Measurements from ENCODE around the gene LARP7.
"Not testable (repeated sequence)": the region's sequence is repeated elsewhere in the genome, so short reads cannot be mapped to it uniquely, and the experiment has no call there.

LARP7 gene

DNA sequence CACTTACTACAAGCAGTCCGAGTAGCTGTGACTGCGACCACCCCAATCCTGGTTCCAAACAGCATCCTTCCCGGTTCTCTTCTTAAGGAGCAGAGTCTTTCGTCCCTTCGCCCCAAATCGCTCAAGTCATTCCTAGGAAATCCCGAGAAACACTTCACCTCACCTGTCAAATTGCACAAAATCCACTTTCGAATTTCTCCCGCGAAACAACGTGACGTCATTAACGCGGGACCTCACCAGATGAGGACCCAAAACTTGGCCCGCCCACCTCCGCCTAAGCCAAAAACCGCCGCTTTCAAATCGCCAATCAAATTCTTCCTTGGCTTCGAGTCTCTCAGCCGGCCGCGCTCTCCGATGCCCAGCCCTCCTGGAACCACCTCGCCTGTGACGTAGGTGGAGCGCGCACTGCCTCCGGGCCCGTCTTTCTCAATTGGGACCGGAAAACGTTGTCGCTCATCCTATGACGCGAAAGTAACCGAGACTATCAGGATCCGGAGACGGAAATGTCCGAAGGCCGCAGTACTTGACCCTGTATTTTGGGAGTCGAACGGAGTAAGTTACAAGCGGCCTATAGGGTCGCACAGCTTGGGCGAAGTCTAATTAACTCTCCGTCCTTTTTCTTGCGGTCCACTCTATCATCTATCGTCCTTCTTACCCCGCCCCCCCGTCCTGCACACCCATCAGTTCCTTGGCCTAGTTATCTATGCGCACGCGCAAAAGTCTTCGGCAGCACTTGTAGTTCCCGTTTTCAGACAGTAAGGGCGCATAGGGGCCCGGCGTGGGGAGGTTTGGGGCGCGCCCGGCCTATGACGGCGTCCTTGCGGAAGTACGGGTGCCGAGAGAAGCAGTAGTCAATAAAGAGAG lies at the start of gene LARP7, which contains the start of gene ZGRF1:
TSS of gene LARP7 (plus strand) at position 456 of the 864 bp plus-strand sequence. CDS start 7,527 bp downstream, outside the sequence.
TSS of gene ZGRF1 (minus strand) at position 222 of the 864 bp plus-strand sequence. CDS start 3,733 bp downstream, outside the sequence.
- DNase-seq, result peak; percentile 88

DNA sequence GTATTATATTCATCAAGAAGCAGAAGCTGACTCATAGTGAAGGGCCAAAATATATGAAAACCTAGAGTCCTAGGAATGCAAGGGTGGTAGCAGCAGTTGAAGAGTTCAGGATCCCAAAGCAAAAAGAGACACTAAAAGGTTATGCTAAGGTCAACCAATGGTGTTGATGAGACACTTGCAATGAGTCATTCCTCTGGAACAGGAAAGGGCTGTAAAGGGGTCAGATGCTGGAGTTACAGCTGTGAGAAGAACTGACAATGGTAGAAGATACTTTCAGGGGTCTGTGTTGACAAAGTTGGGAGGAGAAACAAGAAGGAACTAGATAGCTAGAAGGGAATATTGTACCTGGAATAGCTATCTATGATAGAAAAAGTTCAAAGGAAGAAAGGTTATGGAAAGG lies 47.7 kb upstream of the LARP7 start:
- no peak for DNase-seq

DNA sequence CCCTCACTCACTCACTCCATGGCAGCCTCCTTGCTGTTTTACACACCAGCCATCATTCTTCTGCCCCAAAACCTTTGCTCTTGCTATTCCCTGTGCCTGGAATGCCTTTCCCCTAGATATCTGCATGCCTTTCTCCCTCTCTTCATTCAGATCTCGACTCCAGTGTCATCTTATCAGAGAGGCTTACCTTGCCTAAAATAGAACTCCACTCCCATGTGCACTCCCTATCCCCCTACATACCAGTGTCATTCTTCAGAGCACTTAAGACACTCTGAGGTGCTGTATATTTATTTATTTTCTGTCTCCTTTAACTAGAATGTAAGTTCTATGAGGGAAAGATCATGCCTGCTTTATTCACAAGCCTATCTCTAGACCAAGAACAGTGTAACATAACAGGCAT lies 45.4 kb upstream of the LARP7 start:
- DNase-seq, result no peak

DNA sequence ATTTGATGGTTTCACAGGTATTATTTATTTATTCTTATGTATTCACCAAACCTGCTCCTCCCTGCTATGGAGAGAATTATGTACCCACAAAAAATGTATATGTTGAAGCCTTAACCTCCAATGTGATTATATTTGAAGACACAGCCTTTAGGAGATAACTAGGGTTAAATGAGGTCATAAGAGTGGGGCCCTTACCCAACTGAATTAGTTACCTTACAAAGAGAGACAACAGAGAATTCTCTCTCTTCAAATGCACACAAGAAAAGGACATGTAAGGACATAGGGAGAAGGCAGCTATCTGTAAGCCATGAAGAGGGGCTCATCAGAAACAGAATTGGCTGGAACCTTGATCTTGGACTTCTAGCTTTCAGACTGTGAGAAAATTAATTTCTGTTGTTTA lies 44.2 kb upstream of the LARP7 start:
- DNase-seq, result no peak

DNA sequence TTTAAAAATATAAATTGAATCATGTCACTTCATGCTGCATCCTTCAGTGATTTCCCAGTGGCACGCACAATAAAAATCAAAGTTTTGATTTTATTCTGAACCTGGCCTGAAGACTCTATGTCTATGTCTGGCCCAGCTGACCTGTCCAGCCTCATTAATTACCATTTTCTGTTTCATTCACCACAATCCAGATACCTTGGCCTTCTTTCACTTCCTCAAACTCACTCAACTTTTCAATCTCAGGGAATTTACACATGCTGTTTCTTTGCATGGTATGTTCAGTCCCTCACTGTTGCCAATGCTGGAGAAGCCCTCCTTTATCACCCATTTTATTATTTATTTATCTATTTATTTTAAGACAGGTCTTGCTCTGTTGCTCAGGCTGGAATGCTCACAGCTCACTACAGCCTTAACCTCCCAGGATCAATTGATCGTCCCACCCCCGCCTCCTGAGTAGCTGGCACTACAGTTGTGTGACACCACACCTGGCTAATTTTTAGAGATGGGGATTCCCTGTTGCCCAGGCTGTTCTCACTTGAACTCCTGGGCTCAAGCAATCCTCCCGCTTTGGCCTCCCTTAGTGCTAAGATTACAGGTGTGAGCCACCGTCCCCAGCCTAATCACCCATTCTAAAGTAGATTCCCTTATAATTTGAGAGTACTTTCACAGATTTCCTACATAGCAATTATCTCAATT lies 43.4 kb upstream of the LARP7 start:
- no peak for DNase-seq

DNA sequence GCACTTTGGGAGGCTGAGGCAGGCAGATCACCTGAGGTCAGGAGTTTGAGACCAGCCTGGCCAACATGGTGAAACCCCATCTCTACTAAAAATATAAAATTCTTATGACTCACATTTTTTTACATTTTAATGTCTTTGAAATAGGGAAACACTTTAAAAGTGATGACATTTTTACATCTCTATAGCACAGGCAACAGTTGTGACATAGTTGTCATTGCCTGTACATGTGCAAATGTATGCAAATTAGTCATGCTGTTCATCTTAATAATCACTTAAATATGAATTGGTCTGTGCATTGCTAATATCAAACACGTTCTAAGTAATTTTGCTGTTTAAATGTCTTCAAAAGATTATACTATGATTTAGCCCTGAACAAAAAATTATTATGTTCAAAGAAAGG lies 42.0 kb upstream of the LARP7 start:
- no peak for DNase-seq

DNA sequence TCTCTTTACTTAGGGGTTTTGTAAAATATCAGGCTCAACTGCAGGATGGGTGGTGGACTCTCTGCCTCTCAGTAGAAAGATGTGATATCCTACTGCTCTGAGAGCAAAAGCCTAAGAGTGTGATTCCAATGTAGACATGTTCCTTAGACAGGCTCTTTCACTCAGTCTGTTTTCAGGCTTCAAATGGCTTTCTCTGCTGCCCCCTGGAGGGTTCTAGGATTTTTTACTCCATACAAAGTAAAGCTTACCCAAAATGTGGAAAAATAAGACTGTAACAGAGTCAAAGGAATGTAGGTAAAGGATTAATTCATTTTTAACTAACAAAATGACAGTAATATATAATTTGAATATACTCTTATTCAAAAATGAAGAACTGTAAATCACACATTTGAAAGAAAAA lies 32.4 kb upstream of the LARP7 start:
- no peak for DNase-seq

DNA sequence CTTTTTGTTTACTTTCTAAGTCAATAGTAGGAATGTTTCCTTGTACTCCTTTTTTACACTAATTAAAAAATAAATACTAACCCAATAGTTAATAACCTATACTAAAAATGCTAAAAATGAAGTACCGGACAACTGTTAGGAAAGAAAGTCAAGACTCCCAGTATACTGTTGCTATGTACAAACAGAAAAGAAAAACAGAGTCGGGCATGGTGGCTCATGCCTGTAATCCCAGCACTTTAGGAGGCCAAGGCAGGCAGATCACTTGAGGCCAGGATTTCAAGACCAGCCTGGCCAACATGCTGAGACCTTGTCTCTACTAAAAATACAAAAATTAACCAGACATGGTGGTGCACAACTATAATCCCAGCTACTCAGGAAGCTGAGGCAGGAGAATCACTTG lies 24.1 kb upstream of the LARP7 start:
- DNase-seq, result not testable (repeated sequence)

DNA sequence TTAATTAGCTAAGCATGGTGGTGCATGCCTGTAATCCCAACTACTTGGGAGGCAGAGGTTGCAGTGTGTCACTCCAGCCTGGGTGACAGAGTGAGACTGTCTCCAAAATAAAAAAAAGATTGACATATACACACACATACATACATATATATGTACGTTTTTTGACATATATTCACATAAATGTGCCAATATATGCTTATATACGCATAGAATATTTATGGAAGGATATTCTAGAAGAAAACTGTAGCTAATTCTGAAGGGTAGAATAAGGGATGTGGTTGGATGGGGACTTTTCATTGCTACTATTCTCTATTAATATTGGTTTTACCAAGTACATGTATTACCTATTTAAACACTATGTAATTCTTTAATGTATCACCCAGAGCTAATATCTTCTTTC lies 20.0 kb upstream of the LARP7 start:
- no peak for DNase-seq

DNA sequence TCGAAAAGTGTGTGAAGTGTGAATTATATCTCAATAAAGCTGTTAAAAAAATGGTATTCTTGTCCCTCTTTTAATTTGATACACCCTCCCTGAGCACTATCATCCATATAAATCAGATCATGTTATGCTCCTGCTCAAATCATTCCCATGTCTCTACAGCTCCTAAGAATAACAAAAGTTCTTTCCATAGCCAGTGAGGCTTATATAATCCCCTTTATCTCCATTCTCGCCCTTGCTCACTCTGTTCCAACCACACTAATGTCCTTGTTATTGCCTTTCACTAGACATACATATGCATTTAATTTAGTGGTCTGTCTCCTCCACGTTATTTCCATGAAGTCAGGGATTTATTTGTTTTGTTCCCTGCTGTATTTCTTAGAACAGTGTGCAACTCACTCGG lies 10.7 kb upstream of the LARP7 start:
- no peak for DNase-seq

DNA sequence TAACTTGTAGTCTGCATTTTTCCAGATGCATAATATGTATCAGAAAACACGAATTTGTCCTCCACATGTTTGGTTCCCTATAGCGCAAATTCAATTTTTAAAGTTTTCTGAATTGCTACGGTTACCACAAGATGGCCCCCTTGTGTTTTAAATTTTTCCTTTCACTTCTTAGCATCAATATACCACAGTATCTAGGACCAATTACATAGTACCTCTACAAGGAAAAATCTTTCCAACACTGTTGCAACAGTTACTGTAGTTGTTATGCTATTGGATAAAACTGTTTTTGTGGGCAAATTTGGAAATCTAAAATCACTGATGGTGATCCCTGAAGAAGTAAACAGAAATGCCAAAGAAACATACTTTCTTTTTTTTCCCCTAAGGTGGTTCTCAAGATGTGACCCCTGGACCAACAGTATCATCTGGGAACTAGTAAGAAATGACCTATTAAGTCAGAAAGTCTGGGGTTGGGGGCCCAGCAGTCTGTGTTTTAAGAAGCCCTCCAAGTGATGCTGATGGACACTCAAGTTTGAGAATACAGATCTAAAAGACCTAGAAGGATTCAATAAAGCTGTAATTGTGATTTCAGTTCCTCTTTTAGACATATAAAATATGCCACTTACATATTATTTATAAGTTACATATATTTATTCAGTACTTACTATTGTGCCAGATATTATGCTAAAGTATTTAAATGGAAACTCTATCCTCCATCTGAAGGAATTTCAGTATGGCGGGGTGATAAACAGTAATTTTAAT lies 3.3 kb upstream of the LARP7 start:
- no peak for DNase-seq

DNA sequence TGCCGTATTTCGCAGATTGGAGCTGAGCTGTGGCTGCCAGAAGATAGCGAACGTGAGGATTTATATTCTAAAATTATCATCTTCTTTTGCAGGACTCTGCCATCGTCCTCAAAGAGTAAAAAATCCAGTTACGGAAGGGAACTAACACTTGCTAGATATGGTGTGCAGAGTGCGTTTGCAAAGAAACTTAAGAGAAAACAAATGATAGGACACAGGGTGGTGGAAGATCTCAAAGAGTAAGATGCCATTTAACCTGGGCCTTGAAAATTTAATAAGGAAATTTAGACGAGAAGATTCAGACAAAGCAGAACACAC lies 566 bp downstream of the LARP7 start:
- DNase-seq, result no peak

DNA sequence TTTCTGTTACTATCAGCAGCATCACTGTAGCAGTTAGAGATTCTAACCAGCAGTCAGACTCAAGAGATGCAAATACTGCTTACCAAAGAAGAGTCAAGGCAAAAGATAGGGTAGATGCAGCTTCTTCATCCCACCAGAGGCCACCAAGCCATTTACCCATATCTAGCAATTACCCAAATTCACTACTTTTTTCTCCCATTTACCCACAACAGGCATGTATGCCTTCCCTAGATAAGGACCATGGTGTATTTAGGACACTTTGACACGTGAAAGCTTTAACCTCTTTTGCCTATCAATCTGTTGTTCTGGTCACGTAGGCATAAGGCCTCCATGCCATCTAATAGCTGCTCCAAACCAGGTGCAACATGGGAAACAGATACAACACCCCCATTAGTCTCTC lies 5.6 kb downstream of the LARP7 start:
- DNase-seq, result no peak

DNA sequence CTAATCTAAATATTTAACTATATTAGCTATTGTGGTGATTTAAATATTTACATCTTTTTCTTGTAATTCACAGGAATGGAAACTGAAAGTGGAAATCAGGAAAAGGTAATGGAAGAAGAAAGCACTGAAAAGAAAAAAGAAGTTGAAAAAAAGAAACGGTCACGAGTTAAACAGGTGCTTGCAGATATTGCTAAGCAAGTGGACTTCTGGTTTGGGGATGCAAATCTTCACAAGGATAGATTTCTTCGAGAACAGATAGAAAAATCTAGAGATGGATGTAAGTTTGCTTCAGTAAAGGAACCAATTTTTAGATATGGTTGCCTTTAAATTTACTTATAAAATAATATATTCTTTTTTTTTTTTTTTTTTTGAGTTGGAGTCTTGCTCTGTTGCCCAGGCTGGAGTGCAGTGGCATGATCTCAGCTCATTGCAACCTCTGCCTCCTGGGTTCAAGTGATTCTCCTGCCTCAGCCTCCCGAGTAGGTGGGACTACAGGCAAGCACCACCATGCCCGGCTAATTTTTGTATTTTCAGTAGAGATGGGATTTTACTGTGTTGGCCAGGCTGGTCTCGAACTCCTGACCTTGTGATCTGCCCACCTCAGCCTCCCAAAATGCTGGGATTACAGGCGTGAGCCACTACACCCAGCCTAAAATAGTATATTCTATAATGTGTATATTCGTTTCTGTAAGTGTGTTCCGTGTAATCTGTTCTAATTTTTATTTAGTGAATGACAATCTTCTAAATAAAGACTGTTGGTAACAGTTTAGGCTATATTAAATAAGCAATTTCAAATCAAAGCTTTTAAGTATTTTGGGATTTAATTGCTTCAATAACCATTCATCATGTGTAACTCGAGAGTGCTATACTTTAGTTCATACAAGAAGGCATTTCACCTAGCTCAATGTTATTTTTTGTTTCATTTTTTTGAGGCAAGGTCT lies 7.9 kb downstream of the LARP7 start:
- DNase-seq, result not testable (repeated sequence)

DNA sequence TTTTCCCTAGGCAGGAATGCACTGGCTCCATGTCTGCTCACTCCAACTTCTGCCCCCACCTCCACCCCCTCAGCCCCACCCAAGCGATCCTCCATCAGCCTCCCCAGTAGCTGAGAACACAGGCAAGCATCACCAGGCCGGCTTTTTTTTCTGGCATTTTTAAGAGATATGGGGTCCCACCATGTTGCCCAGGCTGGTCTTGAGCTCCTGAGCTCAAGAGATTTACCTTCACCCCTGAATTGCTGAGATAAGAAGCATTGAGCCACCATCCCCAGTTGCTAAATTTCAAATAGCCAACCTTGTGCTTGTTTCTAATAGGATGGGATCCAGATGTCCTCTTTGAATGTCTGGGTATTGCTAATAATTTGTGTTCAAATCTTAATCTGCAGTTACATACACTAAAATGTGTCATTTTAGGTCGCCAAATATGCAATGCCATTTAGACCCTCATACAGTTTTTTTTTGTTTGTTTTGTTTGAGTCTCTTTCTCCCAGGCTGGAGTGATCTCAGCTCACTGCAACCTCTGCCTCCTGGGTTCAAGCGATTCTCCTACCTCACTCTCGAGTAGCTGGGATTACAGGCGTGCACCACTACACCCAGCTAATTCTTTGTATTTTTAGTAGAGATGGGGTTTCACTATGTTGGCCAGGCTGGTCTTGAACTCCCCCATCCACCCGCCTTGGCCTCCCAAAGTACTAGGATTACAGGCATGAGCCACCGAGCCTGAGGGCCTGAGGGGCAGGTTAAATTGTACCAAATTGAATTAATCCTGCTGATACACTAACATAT lies 8.8 kb downstream of the LARP7 start:
- DNase-seq, result no peak

DNA sequence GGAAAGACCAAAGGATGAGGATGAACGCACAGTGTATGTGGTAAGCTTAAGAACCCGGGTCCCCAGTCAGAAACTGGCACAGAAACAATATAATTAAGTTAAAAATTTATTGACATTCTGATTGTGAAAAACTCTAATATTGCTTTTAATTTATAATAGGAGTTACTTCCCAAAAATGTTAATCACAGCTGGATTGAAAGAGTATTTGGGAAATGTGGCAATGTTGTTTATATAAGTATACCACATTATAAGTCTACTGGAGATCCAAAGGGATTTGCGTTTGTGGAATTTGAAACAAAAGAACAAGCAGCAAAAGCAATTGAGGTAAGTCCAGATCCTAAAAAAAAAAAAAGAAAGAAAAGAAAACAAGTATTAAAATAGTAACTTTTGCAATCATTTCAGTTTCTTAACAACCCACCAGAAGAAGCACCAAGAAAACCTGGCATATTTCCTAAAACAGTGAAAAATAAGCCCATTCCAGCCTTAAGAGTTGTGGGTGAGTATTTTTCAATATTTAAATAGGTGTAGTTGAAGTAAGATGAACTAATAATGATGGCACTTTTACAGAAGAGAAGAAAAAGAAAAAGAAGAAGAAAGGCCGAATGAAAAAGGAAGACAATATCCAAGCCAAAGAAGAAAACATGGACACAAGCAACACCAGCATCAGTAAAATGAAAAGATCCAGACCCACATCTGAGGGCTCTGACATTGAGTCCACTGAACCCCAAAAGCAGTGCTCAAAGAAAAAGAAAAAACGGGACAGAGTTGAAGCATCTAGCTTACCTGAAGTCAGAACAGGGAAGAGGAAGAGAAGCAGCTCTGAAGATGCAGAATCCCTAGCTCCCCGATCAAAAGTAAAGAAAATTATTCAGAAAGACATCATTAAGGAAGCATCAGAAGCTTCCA lies 9.9 kb downstream of the LARP7 start:
- no peak for DNase-seq

DNA sequence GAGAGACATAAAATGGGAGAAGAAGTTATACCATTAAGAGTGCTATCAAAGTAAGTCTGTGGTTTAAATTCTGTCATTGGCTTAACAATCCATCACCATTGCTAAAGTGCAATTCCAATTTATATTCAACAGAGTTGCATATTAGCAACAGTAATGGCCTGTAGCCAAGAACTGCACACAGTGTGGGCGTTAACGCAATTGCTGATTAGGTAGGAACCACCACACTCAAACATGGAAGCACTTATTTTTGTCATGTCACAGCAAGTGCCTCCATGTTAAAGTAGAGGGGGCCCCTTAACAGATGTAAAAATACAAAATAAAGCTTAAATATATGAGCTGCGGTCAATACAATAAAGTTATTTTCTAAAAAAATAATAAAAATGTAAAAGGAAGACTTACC lies 10.8 kb downstream of the LARP7 start:
- DNase-seq, result no peak

DNA sequence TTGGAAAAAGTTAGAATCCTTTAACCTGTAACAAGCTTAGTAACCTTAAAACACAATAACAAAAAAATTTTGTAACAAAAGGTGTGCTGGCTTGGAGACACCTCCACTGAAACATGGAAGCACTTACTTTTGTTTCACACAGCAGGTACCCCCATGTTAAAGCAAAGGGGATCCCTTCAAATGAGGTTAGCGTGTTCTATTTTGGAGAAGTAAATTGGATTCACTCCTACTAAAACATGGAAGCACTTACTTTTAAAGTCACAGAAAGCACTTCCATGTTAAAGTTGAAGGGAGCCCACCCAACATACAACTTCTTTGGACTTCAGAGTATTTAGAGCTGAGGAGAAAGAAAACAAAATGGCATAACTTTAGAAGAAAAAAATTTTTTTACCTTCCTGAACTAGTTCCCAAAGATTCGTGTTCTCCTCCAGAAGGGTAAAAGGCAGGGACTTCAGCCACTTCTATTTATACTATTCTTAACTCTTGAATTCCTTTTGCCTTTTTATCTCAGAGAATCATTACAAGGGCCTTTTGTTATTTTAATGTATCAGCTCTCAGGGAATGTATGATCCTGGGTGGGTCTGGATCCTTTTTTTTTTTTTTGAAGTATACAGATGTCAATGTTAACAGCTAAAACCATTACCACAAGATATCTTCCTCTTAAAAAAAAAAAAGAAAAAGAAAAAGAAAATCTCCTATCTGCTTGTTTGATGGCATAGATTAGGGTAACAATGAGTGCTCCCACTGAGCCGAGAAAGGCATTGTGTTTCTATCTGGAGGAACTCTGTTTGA lies 11.5 kb downstream of the LARP7 start:
- DNase-seq, result no peak

DNA sequence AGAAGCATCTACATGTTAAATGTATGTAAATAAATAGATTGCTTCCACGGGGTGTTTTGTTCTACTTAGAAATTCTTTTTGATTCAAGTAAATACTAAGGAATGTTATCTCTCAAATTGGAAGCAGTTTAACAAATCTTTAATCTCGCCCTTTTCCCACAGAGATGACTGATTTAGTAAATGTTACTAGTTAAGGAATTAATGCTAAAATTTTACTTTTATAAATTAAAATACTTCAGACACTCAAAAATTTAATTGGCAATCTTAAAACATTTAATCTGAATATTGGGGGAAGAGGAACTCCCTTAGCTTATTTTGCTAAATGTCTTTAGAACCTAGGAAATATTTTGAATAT lies 12.1 kb downstream of the LARP7 start:
- DNase-seq, result no peak

DNA sequence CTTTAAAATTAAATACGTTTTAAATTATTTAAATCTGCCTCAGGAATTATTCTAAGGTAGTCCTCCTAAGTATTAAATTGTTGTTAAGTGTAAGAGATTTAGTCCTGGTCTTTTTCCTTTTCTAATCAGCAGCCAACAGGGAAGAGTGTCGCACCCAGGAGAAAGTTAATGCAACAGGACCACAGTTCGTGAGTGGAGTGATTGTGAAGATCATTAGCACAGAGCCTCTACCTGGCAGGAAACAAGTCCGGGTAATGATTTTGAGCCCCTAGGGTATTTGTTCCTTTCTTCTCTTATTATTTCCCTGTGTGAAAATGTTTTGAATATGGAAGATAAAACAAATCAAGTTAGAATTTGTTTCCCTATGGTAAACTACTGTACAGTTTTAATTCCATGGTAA lies 13.4 kb downstream of the LARP7 start:
- DNase-seq, result no peak

Measured in NCI-H510A (cell line).